ENCODE results near the gene AMBRA1. TPM values are rescaled to one million over a fixed set of nuclear protein-coding genes. Genes with fewer than 3 reads are reported as not detected.

The AMBRA1 gene
- total RNA-seq, 6 experiments from 2014 or later = 23.2 to 25.9 (median 24.4) TPM

DNA sequence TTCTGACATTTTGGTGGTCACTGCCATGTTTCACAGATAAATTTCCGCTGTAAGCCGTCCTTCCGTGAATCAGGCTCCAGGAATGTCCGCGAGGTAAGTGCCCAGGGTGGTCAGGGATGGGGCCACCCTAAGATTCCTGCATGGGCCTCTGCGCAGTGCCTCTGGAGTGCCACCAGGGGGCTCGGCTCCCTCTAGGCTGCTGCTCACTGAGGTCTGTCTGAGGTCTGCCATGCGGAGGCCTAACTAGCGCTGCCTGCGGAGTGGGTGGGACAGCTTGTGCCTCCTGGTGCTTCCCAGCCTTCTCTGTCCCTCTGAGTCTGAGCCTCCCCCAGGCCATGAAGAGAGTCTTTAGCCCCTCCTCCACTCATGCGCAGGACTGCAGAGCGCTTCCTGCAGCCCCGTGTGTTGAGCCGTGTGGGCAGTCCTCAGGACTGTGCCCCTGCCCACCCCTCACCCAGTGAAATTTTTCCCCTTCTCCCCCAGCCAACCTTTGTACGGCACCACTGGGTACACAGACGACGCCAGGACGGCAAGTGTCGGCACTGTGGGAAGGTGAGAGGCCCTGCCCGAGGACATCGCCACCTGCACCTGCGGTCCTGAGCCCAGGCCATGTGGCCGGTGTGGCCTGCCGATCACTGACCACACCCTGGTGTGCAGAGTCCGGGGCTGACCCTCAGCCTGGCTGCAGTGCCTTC, 224.2 kb downstream of the AMBRA1 start:
- TF ChIP-seq CTCF (IDR thresholded peaks at IDR 0.05) = peak; percentile 93
- Mint-ChIP-seq H3K4me3 (no peak overlapping the region), H3K27ac (no peak overlapping the region), H3K4me1 (ENCODE audit: low read depth) (peaks cover 10% of the 10 kb centered on the region), H3K27me3 (ENCODE audit: insufficient read depth) (no peaks in the 10 kb centered on the region), H3K9me3 (no peaks in the 10 kb centered on the region), H3K36me3 (ENCODE audit: low read depth) (no peaks in the 10 kb centered on the region)
- peak; percentile 54 for DNase-seq

- Mint-ChIP-seq H3K27me3 (ENCODE audit: insufficient read depth) (no peaks in the 10 kb centered on the region), H3K4me1 (ENCODE audit: low read depth) (peaks cover 15% of the 10 kb centered on the region), H3K36me3 (ENCODE audit: low read depth) (no peaks in the 10 kb centered on the region), H3K27ac (no peak overlapping the region), H3K4me3 (no peak overlapping the region), H3K9me3 (no peaks in the 10 kb centered on the region)
- no peak for DNase-seq
- TF ChIP-seq CTCF (IDR thresholded peaks at IDR 0.05) = peak; percentile 64
Measured at GRCh38 chr11:46367916-46368267, 225.9 kb downstream of the AMBRA1 start.

DNA sequence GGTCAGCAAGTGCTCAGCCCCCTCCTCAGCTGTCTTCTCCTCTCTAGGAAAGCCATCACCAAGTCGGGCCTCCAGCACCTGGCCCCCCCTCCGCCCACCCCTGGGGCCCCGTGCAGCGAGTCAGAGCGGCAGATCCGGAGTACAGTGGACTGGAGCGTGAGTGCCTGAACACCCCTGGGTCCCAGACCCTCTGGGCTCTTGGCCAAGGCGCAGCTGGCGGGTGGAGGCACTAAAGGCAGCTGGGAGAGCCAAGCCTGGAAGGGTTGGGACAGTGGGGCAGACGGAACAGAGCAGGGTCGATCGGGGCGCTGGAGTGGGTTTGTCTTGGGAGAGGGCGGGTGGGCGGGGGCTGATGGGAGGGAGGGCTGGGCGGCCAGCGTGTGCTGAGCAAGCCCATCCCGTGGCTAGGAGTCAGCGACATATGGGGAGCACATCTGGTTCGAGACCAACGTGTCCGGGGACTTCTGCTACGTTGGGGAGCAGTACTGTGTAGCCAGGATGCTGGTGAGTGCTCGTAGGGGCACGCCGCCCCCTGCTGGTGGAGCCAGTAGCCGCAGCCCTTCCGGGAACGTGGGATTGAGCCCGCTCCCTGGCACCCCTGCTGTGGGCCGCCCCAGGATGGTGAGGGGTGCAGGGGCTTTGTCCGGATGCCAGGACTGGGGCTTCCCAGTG, 226.4 kb downstream of the AMBRA1 start:
- H3K4me3 Mint-ChIP-seq = no peak overlapping the region
- H3K4me1 Mint-ChIP-seq (ENCODE audit: low read depth) = peaks cover 21% of the 10 kb centered on the region
- no peak overlapping the region for H3K27ac Mint-ChIP-seq
- no peaks in the 10 kb centered on the region for H3K36me3 Mint-ChIP-seq (ENCODE audit: low read depth)
- peak; percentile 24 for DNase-seq
- H3K9me3 Mint-ChIP-seq = no peaks in the 10 kb centered on the region
- TF ChIP-seq CTCF (IDR thresholded peaks at IDR 0.05) = peak; percentile 97
- H3K27me3 Mint-ChIP-seq (ENCODE audit: insufficient read depth) = no peaks in the 10 kb centered on the region

DNA sequence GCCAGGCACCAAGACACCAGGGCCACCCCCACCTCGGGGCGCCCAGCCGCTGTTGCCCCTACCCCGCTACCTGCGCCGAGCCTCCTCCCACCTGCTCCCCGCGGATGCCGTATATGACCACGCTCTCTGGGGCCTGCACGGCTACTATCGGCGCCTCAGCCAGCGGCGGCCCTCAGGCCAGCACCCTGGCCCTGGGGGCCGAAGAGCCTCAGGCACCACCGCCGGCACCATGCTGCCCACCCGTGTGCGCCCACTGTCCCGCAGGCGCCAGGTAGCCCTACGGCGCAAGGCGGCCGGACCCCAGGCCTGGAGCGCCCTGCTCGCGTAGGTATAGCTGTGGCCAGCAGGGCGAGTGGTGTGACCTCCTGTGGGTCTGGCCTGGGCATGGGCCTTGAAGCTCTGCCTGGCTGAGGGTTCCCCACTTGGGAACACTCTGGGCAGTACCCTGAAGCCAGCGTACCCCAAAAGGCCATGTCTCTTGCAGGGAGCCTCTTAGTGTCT, 227.1 kb downstream of the AMBRA1 start:
- Mint-ChIP-seq H3K4me1 (ENCODE audit: low read depth) (peaks cover 21% of the 10 kb centered on the region), H3K9me3 (no peaks in the 10 kb centered on the region), H3K4me3 (no peak overlapping the region), H3K27ac (no peak overlapping the region), H3K27me3 (ENCODE audit: insufficient read depth) (no peaks in the 10 kb centered on the region), H3K36me3 (ENCODE audit: low read depth) (no peaks in the 10 kb centered on the region)
- TF ChIP-seq CTCF (IDR thresholded peaks at IDR 0.05) = no peak
- no peak for DNase-seq

- Mint-ChIP-seq H3K27ac (no peak overlapping the region), H3K27me3 (ENCODE audit: insufficient read depth) (no peaks in the 10 kb centered on the region), H3K4me1 (ENCODE audit: low read depth) (peaks cover 23% of the 10 kb centered on the region), H3K4me3 (no peak overlapping the region), H3K36me3 (ENCODE audit: low read depth) (no peaks in the 10 kb centered on the region), H3K9me3 (no peaks in the 10 kb centered on the region)
- TF ChIP-seq CTCF (IDR thresholded peaks at IDR 0.05) = no peak
- DNase-seq = no peak
Measured at GRCh38 chr11:46366260-46366659, 227.6 kb downstream of the AMBRA1 start.

All from HFFc6 (cell line).